SKM-1 (cell line): Measurements from ENCODE around the gene OSBPL9.
"Not testable (repeated sequence)": the region's sequence is repeated elsewhere in the genome, so short reads cannot be mapped to it uniquely, and the experiment has no call there.

Experiments
- DNase-seq: peaks from one replicate; lab custom pipeline; 2025; ENCODE audit not compliant: unreplicated experiment; lab: John Stamatoyannopoulos, UW

The OSBPL9 gene

GRCh38 chr1:51780927-51781326 is 164.0 kb downstream of the OSBPL9 start:
- DNase-seq: no peak

- DNase-seq: no peak
Observed at GRCh38 chr1:51784997-51785421, 168.1 kb downstream of the OSBPL9 start.

GRCh38 chr1:51788938-51789337 is 172.0 kb downstream of the OSBPL9 start:
- no peak for DNase-seq

GRCh38 chr1:51789342-51789741 is 172.4 kb downstream of the OSBPL9 start:
- no peak for DNase-seq

GRCh38 chr1:51790385-51790784 is 173.5 kb downstream of the OSBPL9 start:
- DNase-seq: no peak

- DNase-seq: no peak
Observed at GRCh38 chr1:51791888-51792287, 175.0 kb downstream of the OSBPL9 start.

GRCh38 chr1:51792864-51793263 is 176.0 kb downstream of the OSBPL9 start:
- no peak for DNase-seq

- DNase-seq: no peak
Observed at GRCh38 chr1:51794260-51794659, 177.4 kb downstream of the OSBPL9 start.

- no peak for DNase-seq
Observed at GRCh38 chr1:51794868-51795267, 178.0 kb downstream of the OSBPL9 start.

GRCh38 chr1:51799372-51799771 is 182.5 kb downstream of the OSBPL9 start:
- DNase-seq: no peak

- DNase-seq: no peak
Observed at GRCh38 chr1:51814513-51814912, 197.6 kb downstream of the OSBPL9 start.

- DNase-seq: no peak
Observed at GRCh38 chr1:51818487-51818886, 201.6 kb downstream of the OSBPL9 start.

- DNase-seq: not testable (repeated sequence)
Observed at GRCh38 chr1:51819021-51819420, 202.1 kb downstream of the OSBPL9 start.

- DNase-seq: no peak
Observed at GRCh38 chr1:51819810-51820209, 202.9 kb downstream of the OSBPL9 start.

- no peak for DNase-seq
Observed at GRCh38 chr1:51829058-51829457, 212.2 kb downstream of the OSBPL9 start.

- no peak for DNase-seq
Observed at GRCh38 chr1:51833700-51834099, 216.8 kb downstream of the OSBPL9 start.

GRCh38 chr1:51837243-51837642 is 220.4 kb downstream of the OSBPL9 start:
- DNase-seq: no peak
